Spleen (tissue), 7 donors: ENCODE results near the gene TMTC3.

Experiments
- POLR2A ChIP-seq, 3 donors: fragments of 450-650 bp; IDR thresholded peaks; one replicate each; pipeline ENCODE4 v1.5.1; 2017; ENCODE audit warnings: antibody characterized with exemption in 3 of 3, mild to moderate bottlenecking in 1 of 3
- POLR2AphosphoS5 ChIP-seq, 3 donors: sonication (generic); formaldehyde crosslinking; IDR thresholded peaks; one replicate each; pipeline ENCODE4 v1.5.1; 2017; ENCODE audit warnings: antibody characterized with exemption in 3 of 3
- TF ChIP-seq, protein P1 (sequence below), 11 experiments: fragments of 200-600 bp in 7 of 11; fragments of 450-650 bp in 4 of 11; sonication (generic) in 4 of 11; IDR thresholded peaks in 8 of 11; conservative IDR thresholded peaks in 3 of 11; 1 replicate in 7 of 11; 2 replicates in 4 of 11; pipeline versions ENCODE4 v1.4.0 to v1.8.0; 2016 to 2021; ENCODE audit warnings: antibody characterized with exemption in 11 of 11, inconsistent platforms in 4 of 11, mild to moderate bottlenecking in 1 of 11
- donor health status: DM: no; HTN: no; CAD: no; lungs with moderate emphysema.
- donor health status: DM: no; HTN: no; CAD: no.
- donor health status: DM: no; HTN: no; CAD: no.

DNA sequence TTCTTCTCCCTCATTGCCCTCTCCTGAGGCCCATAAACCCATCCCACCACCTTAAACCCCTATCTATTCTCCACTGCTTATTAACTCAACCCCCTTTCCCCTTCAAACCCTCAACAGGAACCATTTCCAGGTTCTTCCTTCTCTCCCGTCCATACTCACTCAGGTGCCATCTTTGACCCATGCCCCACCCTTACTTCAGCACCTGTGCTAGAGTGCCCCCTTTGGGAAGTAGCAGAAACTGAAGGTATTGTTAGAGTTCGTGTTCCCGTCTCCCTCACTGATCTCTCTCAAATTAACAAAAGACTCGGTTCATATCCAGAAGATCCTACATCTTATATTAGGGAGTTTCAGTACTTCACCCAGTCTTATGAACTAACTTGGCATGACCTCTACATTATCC, 86.6 kb downstream of the TMTC3 start:
- TF ChIP-seq, protein P1, sequence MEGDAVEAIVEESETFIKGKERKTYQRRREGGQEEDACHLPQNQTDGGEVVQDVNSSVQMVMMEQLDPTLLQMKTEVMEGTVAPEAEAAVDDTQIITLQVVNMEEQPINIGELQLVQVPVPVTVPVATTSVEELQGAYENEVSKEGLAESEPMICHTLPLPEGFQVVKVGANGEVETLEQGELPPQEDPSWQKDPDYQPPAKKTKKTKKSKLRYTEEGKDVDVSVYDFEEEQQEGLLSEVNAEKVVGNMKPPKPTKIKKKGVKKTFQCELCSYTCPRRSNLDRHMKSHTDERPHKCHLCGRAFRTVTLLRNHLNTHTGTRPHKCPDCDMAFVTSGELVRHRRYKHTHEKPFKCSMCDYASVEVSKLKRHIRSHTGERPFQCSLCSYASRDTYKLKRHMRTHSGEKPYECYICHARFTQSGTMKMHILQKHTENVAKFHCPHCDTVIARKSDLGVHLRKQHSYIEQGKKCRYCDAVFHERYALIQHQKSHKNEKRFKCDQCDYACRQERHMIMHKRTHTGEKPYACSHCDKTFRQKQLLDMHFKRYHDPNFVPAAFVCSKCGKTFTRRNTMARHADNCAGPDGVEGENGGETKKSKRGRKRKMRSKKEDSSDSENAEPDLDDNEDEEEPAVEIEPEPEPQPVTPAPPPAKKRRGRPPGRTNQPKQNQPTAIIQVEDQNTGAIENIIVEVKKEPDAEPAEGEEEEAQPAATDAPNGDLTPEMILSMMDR (IDR thresholded peaks at IDR 0.05 in 8 of 11, conservative IDR thresholded peaks at IDR 0.05 in 3 of 11), result no peak
- TF ChIP-seq POLR2AphosphoS5 (IDR thresholded peaks at IDR 0.05) (no peak), POLR2A (IDR thresholded peaks at IDR 0.05) (no peak)
